K562 (cell line): Measurements from ENCODE around the gene DNAAF1. TPM values are rescaled to one million over a fixed set of nuclear protein-coding genes. Genes with fewer than 3 reads are reported as not detected.

Experiments
- ATAC-seq: fragments of 200-7000 bp; cut with Tn5 transposase; 3 replicates; pipeline ENCODE4 v1.9.1; 2020; ENCODE audit warnings: moderate library complexity
- BruUV-seq: library from RNA; stranded (reverse); fragments of 400-500 nt; replicated peaks from 2 replicates; lab custom pipeline; 2021; lab: Mats Ljungman, UMichigan
- CTCF ChIA-PET: fragments of 300-600 bp; formaldehyde crosslinking; extraction: SDS; loops from one replicate; lab custom pipeline; 2021; ENCODE audit warnings: low intra/inter-chr PET ratio; lab: Yijun Ruan, JAX
- POLR2A ChIA-PET: fragments of 300-600, 350-650 bp; sonication (Branson Sonifier 250); formaldehyde crosslinking; extraction: SDS; loops from one replicate; lab custom pipeline; 2021; ENCODE audit warnings: antibody characterized with exemption, inconsistent platforms; lab: Yijun Ruan, JAX
- DNase-seq, 4 experiments: peaks; one replicate each; pipeline versions ENCODE4 v3.0.0 to v3.0.0-alpha.2; 2011 to 2018; ENCODE audit warnings: low spot score in 3 of 4, mixed read lengths in 3 of 4; ENCODE audit errors: extremely low read depth in 1 of 4
- FAIRE-seq: peaks from 2 replicates; lab custom pipeline; 2011; peaks lifted over from hg19 to GRCh38; lab: Jason Lieb, UNC
- H2AFZ ChIP-seq: 2 replicates; pipeline ENCODE4 v1.6.0; 2011; ENCODE audit warnings: low read depth, low read length, control low read depth, inconsistent platforms
- H3K27ac ChIP-seq: fragments of 200-600 bp; 3 replicates; pipeline ENCODE4 v1.8.0; 2011; ENCODE audit warnings: low read depth, mild to moderate bottlenecking, control low read depth, inconsistent platforms, low read length, moderate library complexity, mixed read lengths; ENCODE audit errors: extremely low read depth
- H3K27me3 ChIP-seq, 2 experiments: fragments of 300-600 bp in 1 of 2; 2 replicates in 1 of 2; 3 replicates in 1 of 2; pipeline versions ENCODE4 v1.6.0 to v1.8.0; 2011; ENCODE audit warnings: inconsistent platforms in 2 of 2, low read length in 2 of 2, mild to moderate bottlenecking in 1 of 2, mixed read lengths in 1 of 2, moderate library complexity in 1 of 2; ENCODE audit not compliant: control insufficient read depth in 2 of 2, insufficient read depth in 2 of 2
- H3K36me3 ChIP-seq: fragments of 300-600 bp; 3 replicates; pipeline ENCODE4 v1.8.0; 2011; ENCODE audit warnings: mild to moderate bottlenecking, low read length, inconsistent platforms; ENCODE audit not compliant: control insufficient read depth, insufficient read depth
- H3K4me1 ChIP-seq, 2 experiments: fragments of 200-600 bp in 1 of 2; replicated peaks in 1 of 2; 2 replicates in 1 of 2; 3 replicates in 1 of 2; pipeline versions ENCODE4 v1.5.1 to v1.8.0; 2011; ENCODE audit warnings: inconsistent platforms in 2 of 2, low read length in 2 of 2, mild to moderate bottlenecking in 1 of 2, mixed read lengths in 1 of 2, moderate library complexity in 1 of 2; ENCODE audit not compliant: control insufficient read depth in 2 of 2, insufficient read depth in 2 of 2
- H3K4me2 ChIP-seq: 2 replicates; pipeline ENCODE4 v1.6.1; 2011; ENCODE audit warnings: low read length, control low read depth, inconsistent platforms, mixed read lengths; ENCODE audit not compliant: insufficient read depth
- H3K4me3 ChIP-seq: fragments of 200-600 bp; sonication (generic), shearing (Covaris generic); 2 replicates; pipeline ENCODE4 v1.5.1; 2016; ENCODE audit warnings: control low read depth, inconsistent platforms
- H3K79me2 ChIP-seq: fragments of 200-600 bp; 3 replicates; pipeline ENCODE4 v1.8.0; 2011; ENCODE audit warnings: low read length, inconsistent platforms; ENCODE audit not compliant: control insufficient read depth, insufficient read depth
- H3K9ac ChIP-seq, 2 experiments: 2 replicates each; pipeline versions ENCODE4 v1.6.0 to v1.6.1; 2011; ENCODE audit warnings: low read depth in 2 of 2, low read length in 2 of 2, control low read depth in 1 of 2, inconsistent platforms in 1 of 2, mild to moderate bottlenecking in 1 of 2, mixed read lengths in 1 of 2; ENCODE audit not compliant: insufficient read depth in 1 of 2
- H3K9me1 ChIP-seq: one replicate; pipeline ENCODE4 v1.6.0; 2011; ENCODE audit warnings: inconsistent platforms, mild to moderate bottlenecking, low read length, moderate library complexity; ENCODE audit not compliant: control insufficient read depth, insufficient read depth
- H3K9me3 ChIP-seq: replicated peaks from 2 replicates; pipeline ENCODE4 v1.5.1; 2011; ENCODE audit warnings: low read depth, low read length, inconsistent platforms; ENCODE audit not compliant: control insufficient read depth, insufficient read depth
- H4K20me1 ChIP-seq: replicated peaks from 2 replicates; pipeline ENCODE4 v1.6.1; 2011; ENCODE audit warnings: low read length, inconsistent platforms, mixed read lengths; ENCODE audit not compliant: control insufficient read depth, insufficient read depth
- CEBPZ ChIP-seq: fragments of 150-350 bp; IDR thresholded peaks from 2 replicates; pipeline ENCODE4 v1.6.1; 2014; ENCODE audit warnings: low read depth, mild to moderate bottlenecking, low read length, borderline replicate concordance
- DMBX1 ChIP-seq: fragments of 250-450 bp; sonication (Bioruptor Pico); IDR thresholded peaks from 2 replicates; pipeline ENCODE4 v1.8.0; 2022; ENCODE audit warnings: inconsistent platforms, mild to moderate bottlenecking, moderate library complexity, borderline replicate concordance
- HDAC6 ChIP-seq: IDR thresholded peaks from 2 replicates; pipeline ENCODE4 v1.6.1; 2012; ENCODE audit warnings: low read depth, mild to moderate bottlenecking, control low read depth, inconsistent platforms, low read length, moderate library complexity
- MYC ChIP-seq, 2 experiments: fragments of 250-450 bp in 1 of 2; sonication (Bioruptor Pico) in 1 of 2; IDR thresholded peaks; 2 replicates each; pipeline versions ENCODE4 v1.5.1 to v1.6.1; 2012 to 2021; ENCODE audit warnings: low read depth in 2 of 2, borderline replicate concordance in 1 of 2, improper control_type of control experiment in 1 of 2, low read length in 1 of 2, mild to moderate bottlenecking in 1 of 2, moderate library complexity in 1 of 2
- POLR2H ChIP-seq: IDR thresholded peaks from 2 replicates; pipeline ENCODE4 v1.6.1; 2016; ENCODE audit warnings: missing genetic modification characterization, low read depth, mild to moderate bottlenecking, control low read depth, missing compliant biosample characterization, moderate library complexity
- PRPF4 ChIP-seq: fragments of 200-400 bp; formaldehyde crosslinking; IDR thresholded peaks from one replicate; pipeline ENCODE4 v1.6.1; 2017; ENCODE audit warnings: low read length, low read depth, mild to moderate bottlenecking; ENCODE audit not compliant: insufficient read depth, poor library complexity, severe bottlenecking
- RBM15 ChIP-seq: fragments of 200-400 bp; formaldehyde crosslinking; IDR thresholded peaks from 2 replicates; pipeline ENCODE4 v1.6.1; 2018; ENCODE audit warnings: mild to moderate bottlenecking, low read length, moderate library complexity; ENCODE audit not compliant: insufficient read depth
- RNF2 ChIP-seq: sonication (generic); IDR thresholded peaks from 2 replicates; pipeline ENCODE4 v1.6.1; 2016
- ZBTB43 ChIP-seq: sonication (generic); formaldehyde crosslinking; IDR thresholded peaks from 2 replicates; pipeline ENCODE4 v1.8.0; 2023; ENCODE audit warnings: mild to moderate bottlenecking, missing genetic modification reagents
- ZNF12 ChIP-seq: sonication (generic); formaldehyde crosslinking; IDR thresholded peaks from 2 replicates; pipeline ENCODE4 v1.4.0; 2020; ENCODE audit warnings: mild to moderate bottlenecking, missing genetic modification reagents
- ZNF263 ChIP-seq: sonication (generic); formaldehyde crosslinking; IDR thresholded peaks from 2 replicates; pipeline ENCODE4 v1.8.0; 2022; ENCODE audit warnings: mild to moderate bottlenecking, missing genetic modification reagents, borderline replicate concordance
- ZNF311 ChIP-seq: fragments of 250-450 bp; sonication (Bioruptor Pico); IDR thresholded peaks from 2 replicates; pipeline ENCODE4 v1.4.0; 2020; ENCODE audit warnings: mild to moderate bottlenecking, moderate library complexity
- WGBS: fragments of 100-300 bp; shearing (Covaris generic); methylation state at CpG from one replicate; pipeline ENCODE4 v1.1.6; 2016; ENCODE audit warnings: low coverage, mixed read lengths; ENCODE audit not compliant: insufficient coverage; ENCODE audit errors: missing lambda C conversion rate; 5-methylcytosine and 5-hydroxymethylcytosine counted together
- in situ Hi-C: fragments of 300-500 bp; cut with MboI; formaldehyde crosslinking; loops from 4 replicates; pipeline ENCODE4 v1.15.0; 2018; ENCODE audit warnings: inconsistent platforms, mixed read lengths
- intact Hi-C: fragments of 100-400 bp; cut with micrococcal nuclease; formaldehyde crosslinking; loops from 2 replicates; pipeline ENCODE4 v1.14.2; 2022
- polyA plus RNA-seq, 8 experiments: library from polyadenylated mRNA; depleted of rRNA in 4 of 8; stranded (reverse) in 5 of 8; unstranded in 3 of 8; fragments of >200 nt; fragmentation: Nextera tagmentation in 2 of 8; fragmentation: Illumina TruSeq in 1 of 8; extraction: Ambion mirVana in 2 of 8; extraction: Trizol in 1 of 8; gene quantifications; 2 replicates each; pipeline versions ENCODE4 v1.2.1 to v1.2.3, GENCODE V29; 2011 to 2014; ENCODE audit warnings: inconsistent platforms in 1 of 8, missing spikeins in 1 of 8
- total RNA-seq, 7 experiments: library from RNA; depleted of rRNA in 6 of 7; stranded (reverse); fragments of >200 nt in 6 of 7; fragmentation: Illumina TruSeq in 2 of 7; extraction: Trizol in 2 of 7; gene quantifications; 2 replicates each; pipeline versions ENCODE4 v1.2.1 to v1.2.3, GENCODE V29; 2011 to 2021; ENCODE audit warnings: low replicate concordance in 1 of 7
- TF ChIP-seq, protein P1 (sequence below): fragments of 450-650 bp; IDR thresholded peaks from 2 replicates; pipeline ENCODE4 v1.6.1; 2016; ENCODE audit warnings: missing biosample characterization, missing genetic modification characterization

DNAAF1 gene
- total and polyA plus RNA-seq, 9 of the 15 experiments (the other 6 are each of a cell fraction or from before 2014, with no cell fraction given): 0.01 TPM; not detected in 8

DNA sequence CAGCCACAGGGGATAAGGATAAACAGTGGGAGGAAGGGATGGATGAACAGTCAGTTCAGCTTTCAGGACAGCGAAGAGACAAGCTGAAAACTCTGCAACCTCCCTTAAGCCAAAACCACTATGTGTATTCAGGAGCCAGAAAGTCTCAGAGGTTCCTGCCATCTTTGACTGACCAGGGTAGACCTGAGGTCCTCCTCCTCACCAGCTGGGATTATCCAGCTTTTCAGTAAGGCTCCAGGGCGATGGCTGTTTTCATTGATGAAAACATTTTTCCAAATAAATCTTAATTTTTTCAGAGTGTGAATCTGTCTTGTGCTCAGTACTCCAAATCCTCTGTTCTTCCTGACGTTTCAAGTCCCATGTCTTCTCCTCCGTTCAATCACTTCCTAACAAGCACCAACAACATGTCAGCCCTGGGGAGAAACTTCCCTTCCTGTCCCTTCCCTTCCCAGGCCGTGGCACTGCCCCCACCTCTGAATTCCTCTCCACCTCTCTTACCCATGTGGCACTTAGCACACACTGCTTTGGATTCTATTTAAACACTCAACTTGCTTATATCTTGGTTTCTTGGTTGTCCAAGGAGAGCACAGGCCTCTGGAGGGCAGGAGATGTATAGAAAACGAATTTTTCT is 5.4 kb upstream of the DNAAF1 start:
- Histone ChIP-seq H3K36me3 (no peaks in the 10 kb centered on the region), H3K4me2 (peak overlapping the region; percentile 91), H3K4me3 (no peak overlapping the region), H4K20me1 (no peaks in the 10 kb centered on the region), H3K27me3 (no peaks in the 10 kb centered on the region), H3K9me3 (no peaks in the 10 kb centered on the region), H3K79me2 (peaks cover 67% of the 10 kb centered on the region), H2AFZ (peak overlapping the region; percentile 91), H3K9ac (peak overlapping the region; percentile 68 to 90; a peak in 3 of 4 replicates), H3K27ac (peak overlapping the region; percentile 97), H3K4me1 (peaks cover 33 to 34% of the 10 kb centered on the region in 2 experiments), H3K9me1 (no peaks in the 10 kb centered on the region)
- in situ Hi-C loops (no loop called here), intact Hi-C loops (loop anchor here (2.0 kb wide), 1 partner anchor 35 kb away; no protein-coding TSS in a partner anchor)
- peak in 1 of 4 experiments; percentile 44 for DNase-seq
- CTCF ChIA-PET: no interaction called here
- 33% methylated on average over 6 of the region's 6 CpGs for WGBS
- no peak for ATAC-seq
- POLR2A ChIA-PET: interaction anchor here (0.5 to 9.6 kb wide), 11 partner anchors 10 to 133 kb away, joined by 3 to 145 read pairs (median 4); partner anchors contain the start of genes MBTPS1 and TAF1C
- no peak for FAIRE-seq
- BruUV-seq: TSS peak; percentile 67
- peak; percentile 47; the same call in 1 of the 2 replicates for TF ChIP-seq DMBX1
- TF ChIP-seq ZNF12 (CRISPR knock-in tag): no peak
- TF ChIP-seq MYC (IDR thresholded peaks at IDR 0.05; ENCODE audit: low read depth, low read length): 0 out of 2 replicates have a peak, but pooled peaks have one; percentile 16
- TF ChIP-seq MYC (CRISPR knock-in tag; IDR thresholded peaks at IDR 0.05; ENCODE audit: borderline replicate concordance, low read depth): no peak
- TF ChIP-seq, protein P1, sequence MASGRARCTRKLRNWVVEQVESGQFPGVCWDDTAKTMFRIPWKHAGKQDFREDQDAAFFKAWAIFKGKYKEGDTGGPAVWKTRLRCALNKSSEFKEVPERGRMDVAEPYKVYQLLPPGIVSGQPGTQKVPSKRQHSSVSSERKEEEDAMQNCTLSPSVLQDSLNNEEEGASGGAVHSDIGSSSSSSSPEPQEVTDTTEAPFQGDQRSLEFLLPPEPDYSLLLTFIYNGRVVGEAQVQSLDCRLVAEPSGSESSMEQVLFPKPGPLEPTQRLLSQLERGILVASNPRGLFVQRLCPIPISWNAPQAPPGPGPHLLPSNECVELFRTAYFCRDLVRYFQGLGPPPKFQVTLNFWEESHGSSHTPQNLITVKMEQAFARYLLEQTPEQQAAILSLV (tag): peak; percentile 34; the same call in 1 of the 2 replicates
- TF ChIP-seq RNF2: 0 out of 2 replicates have a peak, but pooled peaks have one; percentile 65
- TF ChIP-seq RBM15: no peak
- no peak for TF ChIP-seq HDAC6
- TF ChIP-seq POLR2H (tag): no peak; the same call in 1 of the 2 replicates
- no peak for TF ChIP-seq ZNF263 (CRISPR knock-in tag)
- no peak for TF ChIP-seq CEBPZ
- no peak for TF ChIP-seq PRPF4
- TF ChIP-seq ZNF311 (CRISPR knock-in tag): 0 out of 2 replicates have a peak, but pooled peaks have one; percentile 30
- no peak for TF ChIP-seq ZBTB43 (CRISPR knock-in tag)
